HCT116 (cell line): ENCODE results near the gene SMARCA2. TPM values are rescaled to one million over a fixed set of nuclear protein-coding genes. Genes with fewer than 3 reads are reported as not detected.

ENCODE experiments used
- ATAC-seq: fragments of 200-7000 bp; cut with Tn5 transposase; 2 replicates; pipeline ENCODE4 v1.9.1; 2020; ENCODE audit warnings: mild to moderate bottlenecking, moderate library complexity
- BruUV-seq: library from RNA; stranded (reverse); fragments of 400-500 nt; replicated peaks from 2 replicates; lab custom pipeline; 2021; lab: Mats Ljungman, UMichigan
- CTCF ChIA-PET: fragments of 300-600 bp; sonication (Branson Sonifier 250); formaldehyde crosslinking; loops from one replicate; lab custom pipeline; 2021; ENCODE audit warnings: antibody characterized with exemption; lab: Charles Lee
- POLR2A ChIA-PET: fragments of 300-600, 350-600 bp; sonication (Branson Sonifier 250); formaldehyde crosslinking; loops from one replicate; lab custom pipeline; 2021; ENCODE audit warnings: antibody characterized with exemption; lab: Charles Lee
- RAD21 ChIA-PET, 2 experiments: fragments of 300-600 bp; sonication (Branson Sonifier 250); formaldehyde crosslinking; loops; one replicate each; lab custom pipeline; 2023; ENCODE audit warnings: low total read pairs in 2 of 2; ENCODE audit not compliant: uncharacterized antibody in 2 of 2, unreplicated experiment in 2 of 2, low non-redundant PET in 1 of 2; lab: Charles Lee
- DNase-seq: peaks from one replicate; pipeline ENCODE4 v3.0.0-alpha.2; 2010; ENCODE audit warnings: low read depth, low spot score
- H2AFZ ChIP-seq: fragments of 200-600 bp; shearing (Covaris generic), sonication (generic); 2 replicates; pipeline ENCODE4 v1.6.1; 2017; ENCODE audit warnings: low read depth, mixed run types, mixed read lengths, antibody characterized with exemption, low read length; ENCODE audit not compliant: poor library complexity, severe bottlenecking
- H3K27ac ChIP-seq: 2 replicates; pipeline ENCODE4 v1.5.1; 2012; ENCODE audit warnings: low read depth, low read length
- H3K27me3 ChIP-seq: fragments of 200-600 bp; sonication (generic); 2 replicates; pipeline ENCODE4 v1.6.1; 2016; ENCODE audit warnings: mixed run types, low read length, mixed read lengths; ENCODE audit not compliant: insufficient read depth
- H3K36me3 ChIP-seq, 2 experiments: fragments of 200-500 bp in 1 of 2; fragments of 200-600 bp in 1 of 2; sonication (Bioruptor generic) in 1 of 2; sonication (generic) in 1 of 2; 2 replicates each; pipeline versions ENCODE4 v1.5.1 to v1.6.1; 2014 to 2016; ENCODE audit warnings: low read length in 2 of 2, inconsistent platforms in 1 of 2, mixed read lengths in 1 of 2, mixed run types in 1 of 2; ENCODE audit not compliant: insufficient read depth in 2 of 2, control insufficient read depth in 1 of 2
- H3K4me1 ChIP-seq, 2 experiments: fragments of 200-600 bp in 1 of 2; sonication (generic) in 1 of 2; 2 replicates each; pipeline versions ENCODE4 v1.5.1 to v1.6.1; 2012 to 2017; ENCODE audit warnings: low read length in 2 of 2, inconsistent platforms in 1 of 2, mild to moderate bottlenecking in 1 of 2, mixed read lengths in 1 of 2, mixed run types in 1 of 2, moderate library complexity in 1 of 2; ENCODE audit not compliant: insufficient read depth in 2 of 2, control insufficient read depth in 1 of 2
- H3K4me2 ChIP-seq: fragments of 200-600 bp; sonication (generic); 2 replicates; pipeline ENCODE4 v1.6.1; 2017; ENCODE audit warnings: mixed run types, low read length, mixed read lengths
- H3K4me3 ChIP-seq, 2 experiments: fragments of 200-600 bp in 1 of 2; sonication (generic) in 1 of 2; replicated peaks in 1 of 2; 2 replicates each; pipeline ENCODE4 v1.5.1; 2011 to 2016; ENCODE audit warnings: low read length in 2 of 2, control low read depth in 1 of 2, low read depth in 1 of 2, mild to moderate bottlenecking in 1 of 2, mixed read lengths in 1 of 2, mixed run types in 1 of 2
- H3K79me2 ChIP-seq: fragments of 200-600 bp; sonication (generic); 2 replicates; pipeline ENCODE4 v1.6.1; 2017; ENCODE audit warnings: mild to moderate bottlenecking, mixed run types, low read length, moderate library complexity, mixed read lengths; ENCODE audit not compliant: insufficient read depth
- H3K9ac ChIP-seq: fragments of 200-600 bp; sonication (generic); 2 replicates; pipeline ENCODE4 v1.6.1; 2016; ENCODE audit warnings: low read length, mixed read lengths
- H3K9me2 ChIP-seq: fragments of 200-600 bp; sonication (generic), shearing (Covaris generic); 2 replicates; pipeline ENCODE4 v1.6.1; 2017; ENCODE audit warnings: mixed run types, mild to moderate bottlenecking, moderate library complexity; ENCODE audit not compliant: insufficient read depth
- H3K9me3 ChIP-seq, 2 experiments: fragments of 200-500 bp in 1 of 2; fragments of 200-600 bp in 1 of 2; sonication (Bioruptor generic) in 1 of 2; sonication (generic) in 1 of 2; 2 replicates each; pipeline ENCODE4 v1.6.1; 2014 to 2017; ENCODE audit warnings: low read length in 2 of 2, mixed read lengths in 2 of 2, inconsistent platforms in 1 of 2, low read depth in 1 of 2, mild to moderate bottlenecking in 1 of 2, mixed run types in 1 of 2, moderate library complexity in 1 of 2; ENCODE audit not compliant: control insufficient read depth in 1 of 2, insufficient read depth in 1 of 2
- H4K20me1 ChIP-seq: fragments of 200-600 bp; sonication (generic), shearing (Covaris generic); 2 replicates; pipeline ENCODE4 v1.6.1; 2017; ENCODE audit warnings: mixed run types, mild to moderate bottlenecking, moderate library complexity; ENCODE audit not compliant: insufficient read depth
- CBX3 ChIP-seq: IDR thresholded peaks from 2 replicates; pipeline ENCODE4 v1.6.1; 2012; ENCODE audit warnings: low read depth
- EGR1 ChIP-seq: IDR thresholded peaks from 2 replicates; pipeline ENCODE4 v1.6.1; 2012; ENCODE audit warnings: low read depth
- ELF1 ChIP-seq: IDR thresholded peaks from 2 replicates; pipeline ENCODE4 v1.6.1; 2012; ENCODE audit warnings: low read depth, borderline replicate concordance
- FOSL1 ChIP-seq: IDR thresholded peaks from 2 replicates; pipeline ENCODE4 v1.6.1; 2012; ENCODE audit warnings: low read depth
- JUND ChIP-seq: IDR thresholded peaks from 2 replicates; pipeline ENCODE4 v1.6.1; 2012
- SP1 ChIP-seq: IDR thresholded peaks from 2 replicates; pipeline ENCODE4 v1.6.1; 2012; ENCODE audit warnings: low read depth
- YY1 ChIP-seq: IDR thresholded peaks from 2 replicates; pipeline ENCODE4 v1.6.1; 2011; ENCODE audit warnings: low read length, low read depth, moderate library complexity, mild to moderate bottlenecking; ENCODE audit not compliant: insufficient replicate concordance; ENCODE audit errors: extremely low read depth
- ZFX ChIP-seq: fragments of 450-650 bp; IDR thresholded peaks from 2 replicates; pipeline ENCODE4 v1.6.1; 2017
- intact Hi-C: fragments of 100-400 bp; cut with micrococcal nuclease; formaldehyde crosslinking; loops from 2 replicates; pipeline ENCODE4 v1.10.0; 2022
- total RNA-seq: library from RNA; stranded (reverse); gene quantifications from one replicate; pipeline ENCODE4 v1.2.1, GENCODE V29; 2021; ENCODE audit not compliant: unreplicated experiment
- TF ChIP-seq, protein P1 (sequence below): IDR thresholded peaks from 2 replicates; pipeline ENCODE4 v1.6.1; 2011; ENCODE audit warnings: mild to moderate bottlenecking, low read length, moderate library complexity; ENCODE audit not compliant: insufficient replicate concordance; ENCODE audit errors: extremely low read depth
- TF ChIP-seq, protein P2 (sequence below), 3 experiments: fragments of 200-600 bp in 1 of 3; sonication (generic) in 1 of 3; IDR thresholded peaks in 2 of 3; conservative IDR thresholded peaks in 1 of 3; 2 replicates each; pipeline ENCODE4 v1.5.1; 2012 to 2017; ENCODE audit warnings: low read depth in 2 of 3, low read length in 2 of 3, antibody characterized with exemption in 1 of 3, borderline replicate concordance in 1 of 3, control low read depth in 1 of 3, mild to moderate bottlenecking in 1 of 3, mixed read lengths in 1 of 3, mixed run types in 1 of 3, moderate library complexity in 1 of 3; ENCODE audit not compliant: insufficient read depth in 1 of 3
- TF ChIP-seq, protein P3 (sequence below): IDR thresholded peaks from 2 replicates; pipeline ENCODE4 v1.6.1; 2012

Gene SMARCA2
- total RNA-seq, 1 experiment from 2014 or later, result 14.7 TPM

DNA sequence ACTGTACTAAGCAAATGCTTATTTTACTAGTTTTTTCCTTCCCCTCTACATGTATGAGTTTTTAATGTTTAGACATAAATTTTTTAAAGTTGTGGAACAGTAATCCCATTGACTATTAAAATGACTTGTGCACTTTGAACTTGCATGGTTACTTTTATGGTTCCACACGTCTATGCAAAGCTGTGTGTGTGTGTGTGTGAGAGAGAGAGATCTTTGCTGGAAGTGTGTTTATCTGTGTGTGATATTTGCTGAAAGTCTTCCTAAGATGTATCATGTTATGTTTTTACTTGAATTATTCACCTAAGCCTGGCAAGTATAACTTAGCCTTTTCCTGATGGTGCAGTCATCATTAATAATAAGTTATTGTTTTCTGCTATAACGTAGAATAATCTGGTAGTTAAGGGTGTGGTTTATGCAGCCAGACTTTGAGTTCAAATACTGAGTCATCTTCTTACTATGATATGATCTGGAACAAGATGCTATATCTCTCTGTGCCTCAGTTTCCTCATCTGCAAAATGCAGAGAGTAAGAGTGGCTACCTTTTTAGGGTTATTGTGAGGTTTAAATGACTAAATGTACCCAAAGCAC is 138.6 kb downstream of the SMARCA2 start:
- H4K20me1 ChIP-seq, result no peaks in the 10 kb centered on the region
- H3K79me2 ChIP-seq, result no peaks in the 10 kb centered on the region
- no peak overlapping the region for H3K4me3 ChIP-seq
- no peaks in the 10 kb centered on the region for H3K9me2 ChIP-seq
- ChIA-PET POLR2A (no interaction called here), RAD21 (no interaction called here), CTCF (no interaction called here)
- no peak overlapping the region for H3K9ac ChIP-seq
- TF ChIP-seq, protein P1, sequence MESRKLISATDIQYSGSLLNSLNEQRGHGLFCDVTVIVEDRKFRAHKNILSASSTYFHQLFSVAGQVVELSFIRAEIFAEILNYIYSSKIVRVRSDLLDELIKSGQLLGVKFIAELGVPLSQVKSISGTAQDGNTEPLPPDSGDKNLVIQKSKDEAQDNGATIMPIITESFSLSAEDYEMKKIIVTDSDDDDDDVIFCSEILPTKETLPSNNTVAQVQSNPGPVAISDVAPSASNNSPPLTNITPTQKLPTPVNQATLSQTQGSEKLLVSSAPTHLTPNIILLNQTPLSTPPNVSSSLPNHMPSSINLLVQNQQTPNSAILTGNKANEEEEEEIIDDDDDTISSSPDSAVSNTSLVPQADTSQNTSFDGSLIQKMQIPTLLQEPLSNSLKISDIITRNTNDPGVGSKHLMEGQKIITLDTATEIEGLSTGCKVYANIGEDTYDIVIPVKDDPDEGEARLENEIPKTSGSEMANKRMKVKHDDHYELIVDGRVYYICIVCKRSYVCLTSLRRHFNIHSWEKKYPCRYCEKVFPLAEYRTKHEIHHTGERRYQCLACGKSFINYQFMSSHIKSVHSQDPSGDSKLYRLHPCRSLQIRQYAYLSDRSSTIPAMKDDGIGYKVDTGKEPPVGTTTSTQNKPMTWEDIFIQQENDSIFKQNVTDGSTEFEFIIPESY, result no peak
- no peak for TF ChIP-seq ZFX
- no peak for TF ChIP-seq CBX3
- TF ChIP-seq FOSL1, result no peak
- TF ChIP-seq, protein P2, sequence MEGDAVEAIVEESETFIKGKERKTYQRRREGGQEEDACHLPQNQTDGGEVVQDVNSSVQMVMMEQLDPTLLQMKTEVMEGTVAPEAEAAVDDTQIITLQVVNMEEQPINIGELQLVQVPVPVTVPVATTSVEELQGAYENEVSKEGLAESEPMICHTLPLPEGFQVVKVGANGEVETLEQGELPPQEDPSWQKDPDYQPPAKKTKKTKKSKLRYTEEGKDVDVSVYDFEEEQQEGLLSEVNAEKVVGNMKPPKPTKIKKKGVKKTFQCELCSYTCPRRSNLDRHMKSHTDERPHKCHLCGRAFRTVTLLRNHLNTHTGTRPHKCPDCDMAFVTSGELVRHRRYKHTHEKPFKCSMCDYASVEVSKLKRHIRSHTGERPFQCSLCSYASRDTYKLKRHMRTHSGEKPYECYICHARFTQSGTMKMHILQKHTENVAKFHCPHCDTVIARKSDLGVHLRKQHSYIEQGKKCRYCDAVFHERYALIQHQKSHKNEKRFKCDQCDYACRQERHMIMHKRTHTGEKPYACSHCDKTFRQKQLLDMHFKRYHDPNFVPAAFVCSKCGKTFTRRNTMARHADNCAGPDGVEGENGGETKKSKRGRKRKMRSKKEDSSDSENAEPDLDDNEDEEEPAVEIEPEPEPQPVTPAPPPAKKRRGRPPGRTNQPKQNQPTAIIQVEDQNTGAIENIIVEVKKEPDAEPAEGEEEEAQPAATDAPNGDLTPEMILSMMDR (IDR thresholded peaks at IDR 0.05 in 2 of 3, conservative IDR thresholded peaks at IDR 0.05 in 1 of 3; ENCODE audit: borderline replicate concordance in 1 of 3, insufficient read depth in 1 of 3, low read depth in 2 of 3, low read length in 2 of 3), result no peak
- no peak for TF ChIP-seq SP1
- TF ChIP-seq ELF1, result no peak
- no peak for TF ChIP-seq YY1
- TF ChIP-seq, protein P3, sequence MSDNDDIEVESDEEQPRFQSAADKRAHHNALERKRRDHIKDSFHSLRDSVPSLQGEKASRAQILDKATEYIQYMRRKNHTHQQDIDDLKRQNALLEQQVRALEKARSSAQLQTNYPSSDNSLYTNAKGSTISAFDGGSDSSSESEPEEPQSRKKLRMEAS, result no peak
- no peak for TF ChIP-seq JUND
- no peak for TF ChIP-seq EGR1
- intact Hi-C loops, result no loop called here
- H3K4me2 ChIP-seq, result no peak overlapping the region
- H3K27ac ChIP-seq, result no peak overlapping the region
- no peak overlapping the region for H2AFZ ChIP-seq
- no peaks in the 10 kb centered on the region for H3K36me3 ChIP-seq
- no peaks in the 10 kb centered on the region for H3K27me3 ChIP-seq
- no peak for DNase-seq
- no TSS peak for BruUV-seq
- no peak for ATAC-seq
- no peaks in the 10 kb centered on the region for H3K9me3 ChIP-seq
- H3K4me1 ChIP-seq, result no peaks in the 10 kb centered on the region
